Adrenal gland (tissue), 12 donors: Measurements from ENCODE around the gene PIWIL1. TPM values are rescaled to one million over a fixed set of nuclear protein-coding genes. Genes with fewer than 3 reads are reported as not detected.

Source experiments
- DNase-seq, 7 donors: peaks; one replicate each; pipeline ENCODE4 v3.0.0-alpha.2; 2019 to 2020
- H3K27ac ChIP-seq, 5 donors: fragments of 200-600 bp; sonication (generic) in 4 of 5; 1 replicate in 3 of 5; 2 replicates in 2 of 5; pipeline versions ENCODE4 v1.5.1 to v1.8.0; 2016 to 2020; ENCODE audit warnings: mild to moderate bottlenecking in 1 of 5
- H3K27me3 ChIP-seq: fragments of 200-600 bp; 2 replicates; pipeline ENCODE4 v1.8.0; 2021
- H3K36me3 ChIP-seq, 2 donors: fragments of 200-600 bp; replicated peaks in 1 of 2; 1 replicate in 1 of 2; 2 replicates in 1 of 2; pipeline versions ENCODE4 v1.5.1 to v1.8.0; 2018 to 2022
- H3K4me1 ChIP-seq, 2 donors: fragments of 200-600 bp; replicated peaks in 1 of 2; 1 replicate in 1 of 2; 2 replicates in 1 of 2; pipeline versions ENCODE4 v1.5.1 to v1.8.0; 2018 to 2021
- H3K4me3 ChIP-seq, 4 donors: fragments of 200-600 bp; sonication (generic) in 3 of 4; one replicate each; pipeline ENCODE4 v1.5.1; 2016 to 2018
- H3K9me3 ChIP-seq, 3 donors: fragments of 200-600 bp; sonication (generic) in 1 of 3; replicated peaks in 1 of 3; 1 replicate in 2 of 3; 2 replicates in 1 of 3; pipeline versions ENCODE4 v1.5.1 to v1.8.0; 2016 to 2021
- POLR2A ChIP-seq, 2 donors: fragments of 450-650 bp; IDR thresholded peaks; one replicate each; pipeline ENCODE4 v1.6.1; 2017; ENCODE audit warnings: antibody characterized with exemption in 2 of 2, mild to moderate bottlenecking in 2 of 2, moderate library complexity in 1 of 2
- WGBS, 4 donors: extraction: QIAGEN DNeasy Blood & Tissue Kit in 2 of 4; methylation state at CpG; one replicate each; pipeline versions ENCODE4 v1.1.5 to v1.1.7; 2013 to 2017; 5-methylcytosine and 5-hydroxymethylcytosine counted together
- intact Hi-C, 2 donors: fragments of 100-400 bp; cut with DNase I; formaldehyde crosslinking; loops; one replicate each; pipeline versions ENCODE4 v1.14.1 to v1.15.0; 2022 to 2023
- polyA plus RNA-seq, 3 donors: library from polyadenylated mRNA; stranded (reverse); fragments of 200-250 nt in 2 of 3; fragments of 350-450 nt in 1 of 3; fragmentation: Illumina TruSeq in 1 of 3; extraction: RNeasy Lipid Tissue Mini Kit (QIAGEN cat#74804) in 1 of 3; gene quantifications; one replicate each; pipeline ENCODE4 v1.2.3, GENCODE V29; 2013 to 2014
- total RNA-seq, 9 donors: library from RNA; depleted of rRNA in 4 of 9; stranded (reverse); fragments of >200 nt in 4 of 9; fragments of 120-200 nt in 1 of 9; fragmentation: NEBNext Ultra II Directional in 1 of 9; extraction: Animal tissue kit (Norgen Biotek cat#: 25700) in 1 of 9; gene quantifications; one replicate each; pipeline versions ENCODE4 v1.1.0 to v1.2.4, GENCODE V29; 2013 to 2023
- TF ChIP-seq, protein P1 (sequence below), 6 experiments: fragments of 450-650 bp in 4 of 6; fragments of 200-600 bp in 2 of 6; sonication (generic) in 1 of 6; IDR thresholded peaks; 1 replicate in 5 of 6; 2 replicates in 1 of 6; pipeline versions ENCODE4 v1.5.1 to v1.8.0; 2016 to 2021; ENCODE audit warnings: antibody characterized with exemption in 6 of 6, mild to moderate bottlenecking in 2 of 6, moderate library complexity in 1 of 6
- donor health status: healthy with polysubstance abuse.
- donor health status: Bipolar disorder and iron deficiency.
- donor health status: DM: yes; HTN: yes; CAD: no.
- donor health status: DM: no; HTN: no; CAD: no.
- donor health status: DM: no; HTN: no; CAD: no.
- donor health status: DM: yes; HTN: yes; CAD: no.

PIWIL1 gene
- total and polyA plus RNA-seq, 12 donors, result 0.08 to 0.39 (median 0.20) TPM; not detected in 5

DNA sequence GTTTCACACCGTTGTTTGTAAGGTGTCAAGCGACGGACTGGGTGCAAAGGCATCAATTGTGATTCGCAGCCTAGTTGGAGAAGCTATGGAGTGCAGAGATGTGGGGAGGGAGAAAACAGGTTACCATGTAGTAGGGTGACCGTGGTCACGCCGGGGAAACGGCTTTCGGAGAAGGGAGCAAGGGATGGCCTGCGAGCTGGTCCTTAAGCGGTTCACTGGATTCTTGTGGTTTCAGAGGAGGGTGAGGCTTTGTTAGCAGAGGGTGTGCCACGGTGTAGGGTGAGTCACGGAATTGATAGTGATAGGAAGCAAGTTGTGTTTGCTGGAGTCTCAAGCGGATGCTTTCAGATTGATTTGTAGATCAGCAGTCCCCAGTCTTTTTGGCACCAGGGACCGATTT lies 2.3 kb downstream of the PIWIL1 start:
- 55 to 65% (median 57%) methylated on average over 14 to 15 of the region's 15 CpGs for WGBS, 4 donors
- Histone ChIP-seq H3K4me1 (no peaks in the 10 kb centered on the region), H3K4me3 (no peak overlapping the region), H3K36me3 (no peaks in the 10 kb centered on the region), H3K27ac (no peak overlapping the region), H3K27me3 (peaks cover 11% of the 10 kb centered on the region), H3K9me3 (no peaks in the 10 kb centered on the region)
- TF ChIP-seq POLR2A (IDR thresholded peaks at IDR 0.05), result no peak
- TF ChIP-seq, protein P1, sequence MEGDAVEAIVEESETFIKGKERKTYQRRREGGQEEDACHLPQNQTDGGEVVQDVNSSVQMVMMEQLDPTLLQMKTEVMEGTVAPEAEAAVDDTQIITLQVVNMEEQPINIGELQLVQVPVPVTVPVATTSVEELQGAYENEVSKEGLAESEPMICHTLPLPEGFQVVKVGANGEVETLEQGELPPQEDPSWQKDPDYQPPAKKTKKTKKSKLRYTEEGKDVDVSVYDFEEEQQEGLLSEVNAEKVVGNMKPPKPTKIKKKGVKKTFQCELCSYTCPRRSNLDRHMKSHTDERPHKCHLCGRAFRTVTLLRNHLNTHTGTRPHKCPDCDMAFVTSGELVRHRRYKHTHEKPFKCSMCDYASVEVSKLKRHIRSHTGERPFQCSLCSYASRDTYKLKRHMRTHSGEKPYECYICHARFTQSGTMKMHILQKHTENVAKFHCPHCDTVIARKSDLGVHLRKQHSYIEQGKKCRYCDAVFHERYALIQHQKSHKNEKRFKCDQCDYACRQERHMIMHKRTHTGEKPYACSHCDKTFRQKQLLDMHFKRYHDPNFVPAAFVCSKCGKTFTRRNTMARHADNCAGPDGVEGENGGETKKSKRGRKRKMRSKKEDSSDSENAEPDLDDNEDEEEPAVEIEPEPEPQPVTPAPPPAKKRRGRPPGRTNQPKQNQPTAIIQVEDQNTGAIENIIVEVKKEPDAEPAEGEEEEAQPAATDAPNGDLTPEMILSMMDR (IDR thresholded peaks at IDR 0.05), result no peak
- intact Hi-C loops, result no loop called here
- DNase-seq, result no peak

DNA sequence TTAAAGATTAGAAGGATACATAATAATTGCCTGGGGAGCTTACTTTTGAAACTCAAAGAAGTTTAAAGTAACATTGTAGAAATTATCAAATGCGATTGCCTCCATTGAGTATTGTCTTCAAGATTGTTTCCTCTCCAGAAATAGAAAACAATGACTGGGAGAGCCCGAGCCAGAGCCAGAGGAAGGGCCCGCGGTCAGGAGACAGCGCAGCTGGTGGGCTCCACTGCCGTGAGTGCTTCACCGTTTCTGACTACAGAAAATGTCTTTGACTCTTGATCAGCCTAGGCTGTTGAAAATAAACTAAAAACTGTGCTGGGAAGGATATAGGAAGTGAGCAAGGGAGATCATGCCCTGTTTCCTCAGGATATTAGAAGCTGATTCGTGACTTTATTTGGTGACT lies 4.8 kb downstream of the PIWIL1 start:
- H3K27ac ChIP-seq, result no peak overlapping the region
- TF ChIP-seq, protein P1 (IDR thresholded peaks at IDR 0.05), result no peak
- no peak for TF ChIP-seq POLR2A (IDR thresholded peaks at IDR 0.05)
- no peak overlapping the region for H3K4me3 ChIP-seq
- H3K36me3 ChIP-seq, result no peaks in the 10 kb centered on the region
- no peak for DNase-seq
- no peaks in the 10 kb centered on the region for H3K4me1 ChIP-seq
- no peaks in the 10 kb centered on the region for H3K9me3 ChIP-seq
- WGBS, 4 donors, result 56 to 65% (median 59%) methylated on average over 8 of the region's 8 CpGs
- intact Hi-C loops, result no loop called here
- peaks cover 11% of the 10 kb centered on the region for H3K27me3 ChIP-seq

DNA sequence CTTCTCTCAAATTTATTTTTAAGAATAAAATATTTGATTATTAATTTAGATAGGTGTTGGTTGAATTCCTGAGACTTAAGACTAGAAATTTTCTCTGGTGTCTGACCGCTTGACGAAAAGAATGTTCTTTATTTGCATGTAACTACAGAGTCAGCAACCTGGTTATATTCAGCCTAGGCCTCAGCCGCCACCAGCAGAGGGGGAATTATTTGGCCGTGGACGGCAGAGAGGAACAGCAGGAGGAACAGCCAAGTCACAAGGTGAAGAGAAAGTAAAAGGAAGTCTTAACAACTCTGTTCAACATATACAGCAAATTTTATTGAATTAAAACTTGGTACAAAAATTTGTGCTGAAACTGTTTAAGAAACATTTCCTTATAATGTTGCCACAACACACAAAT lies 5.2 kb downstream of the PIWIL1 start:
- WGBS, 4 donors, result 73 to 79% (median 77%) methylated on average over 5 of the region's 5 CpGs
- DNase-seq, result no peak
- Histone ChIP-seq H3K36me3 (no peaks in the 10 kb centered on the region), H3K4me1 (no peaks in the 10 kb centered on the region), H3K27ac (no peak overlapping the region), H3K4me3 (no peak overlapping the region), H3K9me3 (no peaks in the 10 kb centered on the region), H3K27me3 (peaks cover 11% of the 10 kb centered on the region)
- TF ChIP-seq, protein P1 (IDR thresholded peaks at IDR 0.05), result no peak
- TF ChIP-seq POLR2A (IDR thresholded peaks at IDR 0.05), result no peak
- intact Hi-C loops, result no loop called here

DNA sequence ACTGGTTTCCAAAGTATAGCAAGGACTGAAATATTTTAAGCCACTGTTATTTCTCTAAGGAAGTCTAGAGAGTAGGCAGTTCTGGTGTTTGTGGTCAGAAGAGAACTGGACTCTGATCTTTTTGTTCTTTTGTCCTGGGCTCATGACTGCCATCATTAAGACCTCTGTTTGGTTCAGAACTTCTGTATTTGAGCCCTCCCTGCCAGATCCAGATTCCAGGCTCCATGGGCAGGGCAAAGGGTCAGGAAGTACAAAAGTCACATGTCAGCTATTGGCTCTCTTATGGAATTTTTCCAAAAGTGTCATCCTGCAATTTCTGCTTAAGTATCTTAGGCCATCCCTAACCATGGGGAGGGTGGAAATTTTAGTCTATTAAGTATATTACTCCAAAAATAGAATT lies 6.8 kb downstream of the PIWIL1 start:
- Histone ChIP-seq H3K27ac (no peak overlapping the region), H3K36me3 (no peaks in the 10 kb centered on the region), H3K4me3 (no peak overlapping the region), H3K9me3 (no peaks in the 10 kb centered on the region), H3K27me3 (peaks cover 3% of the 10 kb centered on the region), H3K4me1 (no peaks in the 10 kb centered on the region)
- DNase-seq, result no peak
- intact Hi-C loops, result no loop called here
- TF ChIP-seq, protein P1 (IDR thresholded peaks at IDR 0.05), result no peak
- no peak for TF ChIP-seq POLR2A (IDR thresholded peaks at IDR 0.05)
